SU-DHL-6 (cell line): ENCODE measurements around the gene PDZD7.

Experiments
- H2AFZ ChIP-seq: fragments of 200-600 bp; sonication (generic); 2 replicates; pipeline ENCODE4 v1.6.1; 2014; ENCODE audit warnings: low read depth, mild to moderate bottlenecking, moderate library complexity, mixed read lengths, antibody characterized with exemption, low read length; ENCODE audit not compliant: severe bottlenecking
- H3F3A ChIP-seq: fragments of 200-600 bp; shearing (Covaris generic); 2 replicates; pipeline ENCODE4 v1.6.0; 2016; ENCODE audit warnings: antibody characterized with exemption, mild to moderate bottlenecking; ENCODE audit not compliant: insufficient read depth
- H3K27ac ChIP-seq: fragments of 200-600 bp; sonication (generic); 2 replicates; pipeline ENCODE4 v1.5.1; 2016; ENCODE audit warnings: low read depth, mild to moderate bottlenecking, low read length, moderate library complexity, mixed read lengths
- H3K27me3 ChIP-seq: fragments of 200-600 bp; sonication (generic), shearing (Covaris generic); 2 replicates; pipeline ENCODE4 v1.6.0; 2014; ENCODE audit warnings: mild to moderate bottlenecking, low read length
- H3K36me3 ChIP-seq: fragments of 200-600 bp; sonication (generic); 2 replicates; pipeline ENCODE4 v1.6.1; 2014; ENCODE audit warnings: mild to moderate bottlenecking, low read length, mixed read lengths
- H3K4me2 ChIP-seq: fragments of 300-600, 200-600 bp; shearing (Covaris generic), sonication (generic); 2 replicates; pipeline ENCODE4 v1.6.0; 2014; ENCODE audit warnings: low read length, low read depth, mild to moderate bottlenecking; ENCODE audit not compliant: poor library complexity, severe bottlenecking
- H3K4me3 ChIP-seq: fragments of 200-600 bp; sonication (generic); 2 replicates; pipeline ENCODE4 v1.5.1; 2014; ENCODE audit warnings: antibody characterized with exemption, low read length, mild to moderate bottlenecking, mixed read lengths; ENCODE audit not compliant: insufficient read depth, poor library complexity, severe bottlenecking
- H3K79me2 ChIP-seq: fragments of 200-600 bp; sonication (generic); 2 replicates; pipeline ENCODE4 v1.6.1; 2014; ENCODE audit warnings: mild to moderate bottlenecking, low read length, moderate library complexity; ENCODE audit not compliant: insufficient read depth
- H3K9ac ChIP-seq: fragments of 200-600 bp; sonication (generic); 2 replicates; pipeline ENCODE4 v1.7.0; 2014; ENCODE audit warnings: mild to moderate bottlenecking, low read length
- H3K9me2 ChIP-seq: fragments of 200-600 bp; sonication (generic); replicated peaks from 2 replicates; pipeline ENCODE4 v1.6.1; 2014; ENCODE audit warnings: low read length; ENCODE audit not compliant: insufficient read depth
- H3K9me3 ChIP-seq: fragments of 200-600 bp; sonication (generic); 2 replicates; pipeline ENCODE4 v1.6.1; 2014; ENCODE audit warnings: low read length, mixed read lengths; ENCODE audit not compliant: insufficient read depth
- H4K20me1 ChIP-seq: fragments of 200-600 bp; sonication (generic); 2 replicates; pipeline ENCODE4 v1.6.1; 2014; ENCODE audit warnings: low read depth, mild to moderate bottlenecking, antibody characterized with exemption, low read length, moderate library complexity, mixed read lengths
- EZH2phosphoT487 ChIP-seq: fragments of 200-600 bp; sonication (generic), shearing (Covaris generic); conservative IDR thresholded peaks from 2 replicates; pipeline ENCODE4 v1.6.1; 2018; ENCODE audit warnings: mild to moderate bottlenecking, antibody characterized with exemption, low read length, moderate library complexity, mixed read lengths
- TF ChIP-seq, protein P1 (sequence below): fragments of 200-600 bp; sonication (generic); IDR thresholded peaks from one replicate; pipeline ENCODE4 v1.5.1; 2017; ENCODE audit warnings: antibody characterized with exemption, mild to moderate bottlenecking, low read length, moderate library complexity; ENCODE audit not compliant: insufficient read depth, poor library complexity, severe bottlenecking

The PDZD7 gene

DNA sequence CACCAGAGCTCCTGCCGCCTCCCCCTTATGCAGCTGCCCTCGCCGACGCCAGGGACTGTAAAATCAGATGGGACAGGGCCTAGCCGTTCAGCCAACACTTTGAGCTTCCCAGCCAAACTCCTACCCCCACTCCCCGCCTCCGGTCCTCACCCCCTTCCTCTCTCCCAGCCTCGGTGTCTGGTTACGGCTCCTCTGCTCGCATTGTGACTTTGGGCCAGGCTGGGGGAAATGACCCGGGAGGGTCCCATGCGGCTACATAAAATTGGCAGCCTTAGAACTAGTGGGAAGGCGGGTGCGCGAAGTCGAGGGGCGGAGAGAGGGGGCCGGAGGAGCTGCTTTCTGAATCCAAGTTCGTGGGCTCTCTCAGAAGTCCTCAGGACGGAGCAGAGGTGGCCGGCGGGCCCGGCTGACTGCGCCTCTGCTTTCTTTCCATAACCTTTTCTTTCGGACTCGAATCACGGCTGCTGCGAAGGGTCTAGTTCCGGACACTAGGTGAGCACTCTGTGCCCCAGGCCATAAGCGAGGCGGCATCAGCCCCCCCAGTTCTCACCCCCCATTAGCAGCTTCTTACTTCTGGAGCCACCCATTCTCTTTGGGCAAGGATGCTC, 30.8 kb upstream of the PDZD7 start, which contains the start of gene KAZALD1:
Gene KAZALD1, plus strand, starts transcription at position 366 of the 608 bp plus-strand sequence. CDS start 604 bp downstream, outside the sequence.
- Histone ChIP-seq H3K4me3 (peak within 1 kb of the TSS; percentile 99), H3K4me2 (peak within 1 kb of the TSS; percentile 94), H3K9ac (peak within 1 kb of the TSS; percentile 97), H2AFZ (peak within 1 kb of the TSS; percentile 87), H3K9me2 (no peaks in the 10 kb centered on the region), H4K20me1 (peaks cover 8% of the 10 kb centered on the region), H3K36me3 (peaks cover 3% of the 10 kb centered on the region; the same call in 1 of the 2 replicates), H3F3A (peaks cover 17% of the 10 kb centered on the region), H3K27ac (peak within 1 kb of the TSS; percentile 90), H3K79me2 (peaks cover 37% of the 10 kb centered on the region), H3K9me3 (no peaks in the 10 kb centered on the region), H3K27me3 (no peaks in the 10 kb centered on the region)
- TF ChIP-seq EZH2phosphoT487 = no peak
- TF ChIP-seq, protein P1, sequence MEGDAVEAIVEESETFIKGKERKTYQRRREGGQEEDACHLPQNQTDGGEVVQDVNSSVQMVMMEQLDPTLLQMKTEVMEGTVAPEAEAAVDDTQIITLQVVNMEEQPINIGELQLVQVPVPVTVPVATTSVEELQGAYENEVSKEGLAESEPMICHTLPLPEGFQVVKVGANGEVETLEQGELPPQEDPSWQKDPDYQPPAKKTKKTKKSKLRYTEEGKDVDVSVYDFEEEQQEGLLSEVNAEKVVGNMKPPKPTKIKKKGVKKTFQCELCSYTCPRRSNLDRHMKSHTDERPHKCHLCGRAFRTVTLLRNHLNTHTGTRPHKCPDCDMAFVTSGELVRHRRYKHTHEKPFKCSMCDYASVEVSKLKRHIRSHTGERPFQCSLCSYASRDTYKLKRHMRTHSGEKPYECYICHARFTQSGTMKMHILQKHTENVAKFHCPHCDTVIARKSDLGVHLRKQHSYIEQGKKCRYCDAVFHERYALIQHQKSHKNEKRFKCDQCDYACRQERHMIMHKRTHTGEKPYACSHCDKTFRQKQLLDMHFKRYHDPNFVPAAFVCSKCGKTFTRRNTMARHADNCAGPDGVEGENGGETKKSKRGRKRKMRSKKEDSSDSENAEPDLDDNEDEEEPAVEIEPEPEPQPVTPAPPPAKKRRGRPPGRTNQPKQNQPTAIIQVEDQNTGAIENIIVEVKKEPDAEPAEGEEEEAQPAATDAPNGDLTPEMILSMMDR = no peak

DNA sequence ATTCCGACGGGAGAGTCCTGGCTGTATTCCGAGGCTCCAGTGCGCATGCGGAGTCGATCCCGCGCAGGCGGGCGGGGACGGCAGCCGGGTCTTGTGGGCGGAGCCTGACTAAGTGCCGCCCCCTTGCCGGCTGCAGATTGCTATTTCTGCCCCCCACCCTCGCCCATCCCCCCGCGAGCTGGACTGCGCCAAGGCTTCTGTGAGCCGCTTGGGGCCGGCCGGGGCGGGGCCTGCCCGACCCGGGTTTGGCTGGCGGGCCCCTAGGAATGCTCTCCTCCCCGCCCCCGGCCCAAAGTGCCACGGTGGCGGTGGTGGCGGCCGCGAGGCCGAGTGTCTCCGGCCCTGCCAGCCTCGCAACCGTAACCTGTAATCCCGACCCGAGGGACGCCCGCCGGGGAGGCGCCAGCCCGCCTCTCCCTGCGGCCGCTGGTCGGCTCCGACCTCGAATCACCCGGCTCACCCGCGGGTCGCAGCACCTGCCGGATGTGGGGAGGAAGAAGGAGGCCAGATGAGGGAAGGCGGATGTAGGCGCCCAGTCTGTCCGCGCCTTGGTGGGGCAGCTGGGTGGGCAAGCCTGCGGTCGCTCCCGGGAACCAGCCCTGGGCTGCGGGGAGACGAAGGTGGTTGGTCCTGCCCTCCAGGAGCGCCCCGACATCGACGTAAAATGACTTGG, 30.2 kb upstream of the PDZD7 start:
- H4K20me1 ChIP-seq = peaks cover 10% of the 10 kb centered on the region
- no peaks in the 10 kb centered on the region for H3K27me3 ChIP-seq
- no peak for TF ChIP-seq EZH2phosphoT487
- TF ChIP-seq, protein P1 = no peak

DNA sequence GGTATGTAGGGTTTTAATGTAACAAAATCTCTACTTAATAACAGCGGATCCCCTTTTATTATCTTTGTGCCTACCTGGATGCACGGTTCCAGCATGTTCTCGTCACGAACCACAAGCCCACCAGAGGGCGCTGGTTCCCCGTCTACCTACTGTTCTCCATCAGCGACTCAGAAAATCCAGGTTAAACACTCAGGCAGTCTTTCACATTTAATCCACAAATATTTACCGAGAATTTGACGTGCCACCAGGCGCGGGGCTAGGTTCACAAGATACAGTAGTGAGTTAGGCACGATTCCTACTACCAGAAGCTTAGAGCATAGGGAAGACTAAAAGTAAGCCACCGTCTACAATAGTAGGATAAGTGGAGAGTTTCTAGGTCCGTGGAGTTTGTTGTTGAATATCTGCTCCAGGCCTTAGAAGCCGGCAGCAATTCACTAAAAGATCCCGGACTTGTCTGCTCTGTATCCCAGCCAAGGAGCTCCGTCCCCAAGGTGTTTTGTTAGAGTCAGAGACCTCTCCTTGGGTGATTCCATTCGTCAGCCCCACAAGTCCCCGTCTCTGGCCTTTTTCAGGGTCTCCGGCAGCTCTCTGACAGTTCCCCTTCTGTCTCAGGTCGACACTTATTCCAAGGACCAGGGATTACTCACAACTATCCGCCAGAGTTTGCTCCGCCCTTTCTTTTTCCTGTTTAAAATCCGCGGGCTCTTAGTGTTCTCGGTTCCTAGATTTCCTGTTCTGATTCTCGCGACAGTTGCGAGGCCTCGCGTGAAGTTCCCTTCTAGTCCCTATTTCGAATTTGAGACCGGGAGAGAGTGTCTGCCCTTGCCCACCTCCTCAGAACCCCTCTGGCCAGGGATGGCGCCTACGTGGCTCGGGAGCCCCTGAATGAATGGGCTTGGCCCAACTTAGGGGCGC, 29.4 kb upstream of the PDZD7 start:
- H3K4me2 ChIP-seq = peak overlapping the region; percentile 94
- peaks cover 48% of the 10 kb centered on the region for H3K79me2 ChIP-seq
- no peaks in the 10 kb centered on the region for H3K9me3 ChIP-seq
- TF ChIP-seq, protein P1 = peak; percentile 92
- TF ChIP-seq EZH2phosphoT487 = no peak
- peak overlapping the region; percentile 97 for H3K9ac ChIP-seq
- H4K20me1 ChIP-seq = peaks cover 17% of the 10 kb centered on the region
- H3K36me3 ChIP-seq = peaks cover 8% of the 10 kb centered on the region; the same call in 1 of the 2 replicates
- peak overlapping the region; percentile 87 for H2AFZ ChIP-seq
- peak overlapping the region; percentile 99 for H3K4me3 ChIP-seq
- peaks cover 17% of the 10 kb centered on the region for H3F3A ChIP-seq
- no peaks in the 10 kb centered on the region for H3K27me3 ChIP-seq
- H3K27ac ChIP-seq = peak overlapping the region; percentile 90
- H3K9me2 ChIP-seq = no peaks in the 10 kb centered on the region

More for the DNA sequence above, 30.2 kb upstream of the PDZD7 start:
- Histone ChIP-seq H3F3A (peaks cover 17% of the 10 kb centered on the region), H3K27ac (peak overlapping the region; percentile 90), H3K79me2 (peaks cover 41% of the 10 kb centered on the region), H3K9me3 (no peaks in the 10 kb centered on the region), H3K4me3 (peak overlapping the region; percentile 99), H3K9me2 (no peaks in the 10 kb centered on the region), H2AFZ (peak overlapping the region; percentile 87), H3K36me3 (peaks cover 5% of the 10 kb centered on the region; the same call in 1 of the 2 replicates), H3K9ac (peak overlapping the region; percentile 97), H3K4me2 (peak overlapping the region; percentile 94)
